Measurements from ENCODE around the gene NTM. TPM values are rescaled to one million over a fixed set of nuclear protein-coding genes. Genes with fewer than 3 reads are reported as not detected.

The NTM gene
- total RNA-seq, 2 experiments from 2014 or later = not detected

- CTCF ChIA-PET = no interaction called here
- H3K4me1 Mint-ChIP-seq = no peaks in the 10 kb centered on the region
Measured at GRCh38 chr11:132078264-132079076, 708.1 kb downstream of the NTM start.

GRCh38 chr11:132080127-132080526, 709.7 kb downstream of the NTM start:
- DNase-seq = no peak
- H3K4me1 Mint-ChIP-seq = no peaks in the 10 kb centered on the region
- ChIA-PET POLR2A (no interaction called here), CTCF (no interaction called here)
- H3K4me3 Mint-ChIP-seq = no peak overlapping the region
- H3K27ac Mint-ChIP-seq = no peak overlapping the region
- H3K27me3 Mint-ChIP-seq = no peaks in the 10 kb centered on the region
- peaks cover 4% of the 10 kb centered on the region for H3K9me3 Mint-ChIP-seq
- H3K36me3 Mint-ChIP-seq (ENCODE audit: low read depth) = no peaks in the 10 kb centered on the region

More at GRCh38 chr11:132078264-132079076, 708.1 kb downstream of the NTM start:
- Mint-ChIP-seq H3K36me3 (ENCODE audit: low read depth) (no peaks in the 10 kb centered on the region), H3K4me3 (no peak overlapping the region), H3K27ac (no peak overlapping the region), H3K9me3 (peaks cover 4% of the 10 kb centered on the region), H3K27me3 (no peaks in the 10 kb centered on the region)
- POLR2A ChIA-PET = no interaction called here
- DNase-seq = no peak

DNA sequence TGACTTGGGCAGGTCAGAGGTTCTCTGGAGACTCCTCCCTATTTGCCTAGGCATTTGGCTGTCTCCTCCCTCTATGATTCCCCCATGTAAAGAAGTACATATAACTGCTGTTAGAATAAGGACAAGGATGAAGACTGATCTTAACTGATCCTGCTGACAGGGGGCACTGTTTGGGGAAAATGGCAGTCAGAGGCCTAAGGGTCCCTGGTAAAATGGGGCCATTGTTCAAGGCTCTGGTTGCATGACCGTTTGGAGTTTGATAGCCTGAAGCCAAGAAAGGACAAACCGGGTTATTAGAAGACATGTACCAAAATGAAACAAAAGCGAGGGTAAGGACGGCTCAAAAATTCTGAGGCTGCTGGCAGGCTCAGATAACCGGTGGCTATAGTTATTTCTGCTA, 712.2 kb downstream of the NTM start:
- Mint-ChIP-seq H3K4me3 (no peak overlapping the region), H3K4me1 (no peaks in the 10 kb centered on the region), H3K36me3 (ENCODE audit: low read depth) (no peaks in the 10 kb centered on the region), H3K27me3 (no peaks in the 10 kb centered on the region), H3K9me3 (peaks cover 11% of the 10 kb centered on the region), H3K27ac (no peak overlapping the region)
- ChIA-PET POLR2A (no interaction called here), CTCF (no interaction called here)
- DNase-seq = no peak

- DNase-seq = no peak
- no peaks in the 10 kb centered on the region for H3K36me3 Mint-ChIP-seq (ENCODE audit: low read depth)
- H3K4me1 Mint-ChIP-seq = no peaks in the 10 kb centered on the region
- H3K27me3 Mint-ChIP-seq = no peaks in the 10 kb centered on the region
- H3K4me3 Mint-ChIP-seq = no peak overlapping the region
- ChIA-PET CTCF (no interaction called here), POLR2A (interaction anchor here (1.0 kb wide), 1 partner anchor 17 kb away, joined by 3 read pairs; no protein-coding TSS in a partner anchor)
- H3K9me3 Mint-ChIP-seq = peaks cover 12% of the 10 kb centered on the region
- no peak overlapping the region for H3K27ac Mint-ChIP-seq
Measured at GRCh38 chr11:132084433-132084832, 714.0 kb downstream of the NTM start.

- POLR2A ChIA-PET = no interaction called here
- no peak for DNase-seq
- CTCF ChIA-PET = no interaction called here
- H3K36me3 Mint-ChIP-seq (ENCODE audit: low read depth) = no peaks in the 10 kb centered on the region
- H3K27me3 Mint-ChIP-seq = no peaks in the 10 kb centered on the region
- H3K4me3 Mint-ChIP-seq = no peak overlapping the region
- no peak overlapping the region for H3K27ac Mint-ChIP-seq
- peaks cover 15% of the 10 kb centered on the region for H3K9me3 Mint-ChIP-seq
- H3K4me1 Mint-ChIP-seq = no peaks in the 10 kb centered on the region
Measured at GRCh38 chr11:132087148-132087547, 716.7 kb downstream of the NTM start.

DNA sequence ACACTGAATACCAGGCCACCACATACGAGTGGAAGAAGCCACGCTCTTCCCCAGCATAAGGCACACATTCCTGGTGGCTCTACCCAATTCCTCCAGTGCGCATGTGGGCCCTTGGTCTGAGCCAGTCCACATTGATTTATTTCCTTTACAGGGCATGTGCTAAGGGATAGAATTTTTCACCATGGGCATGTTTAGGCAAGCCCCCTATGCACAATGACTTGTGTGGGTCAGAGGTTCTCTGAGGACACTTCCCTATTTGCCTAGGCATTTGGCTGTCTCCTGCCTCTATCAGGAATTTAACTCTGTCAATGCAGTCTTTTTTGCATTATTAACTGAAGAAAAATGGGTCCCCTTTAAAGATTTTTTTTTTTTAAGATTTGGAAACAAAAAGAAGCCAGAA, 718.1 kb downstream of the NTM start:
- no peaks in the 10 kb centered on the region for H3K27me3 Mint-ChIP-seq
- no peak overlapping the region for H3K27ac Mint-ChIP-seq
- peaks cover 13% of the 10 kb centered on the region for H3K9me3 Mint-ChIP-seq
- H3K36me3 Mint-ChIP-seq (ENCODE audit: low read depth) = no peaks in the 10 kb centered on the region
- POLR2A ChIA-PET = no interaction called here
- CTCF ChIA-PET = no interaction called here
- DNase-seq = no peak
- no peak overlapping the region for H3K4me3 Mint-ChIP-seq
- no peaks in the 10 kb centered on the region for H3K4me1 Mint-ChIP-seq

DNA sequence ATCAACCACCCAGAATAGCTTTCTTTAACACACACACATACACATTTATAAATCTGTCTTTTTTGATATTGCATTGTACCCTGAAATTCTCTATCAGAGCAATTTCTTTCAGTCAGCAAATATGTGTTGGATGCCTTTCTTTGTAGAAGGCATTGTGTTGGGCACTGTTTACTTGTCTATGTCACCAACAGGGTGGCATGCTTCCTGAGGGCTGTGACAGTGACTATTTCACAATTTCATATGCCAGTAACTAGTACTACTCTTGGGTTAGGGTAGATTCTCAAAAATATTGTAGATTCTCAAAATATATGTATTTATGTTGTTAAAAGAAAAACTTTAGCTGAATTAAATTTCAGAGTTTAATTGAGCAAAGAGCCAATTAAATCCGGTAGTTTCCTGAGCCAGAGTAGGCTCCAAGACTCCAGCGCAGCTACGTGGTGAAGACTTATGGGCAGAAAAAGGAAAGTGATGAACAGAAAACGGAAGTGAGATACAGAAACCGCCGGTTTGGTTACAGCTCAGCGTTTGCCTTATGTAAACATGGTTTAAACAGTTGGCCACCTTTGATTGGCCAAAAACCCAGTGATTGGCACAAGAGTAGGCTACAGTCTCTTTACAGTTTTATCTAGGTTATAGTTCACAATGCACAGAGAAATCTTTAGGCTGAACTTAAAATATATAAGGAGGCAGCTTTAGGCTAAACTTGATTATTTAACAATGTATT, 723.3 kb downstream of the NTM start:
- H3K36me3 Mint-ChIP-seq (ENCODE audit: low read depth) = no peaks in the 10 kb centered on the region
- H3K9me3 Mint-ChIP-seq = peaks cover 5% of the 10 kb centered on the region
- H3K27me3 Mint-ChIP-seq = no peaks in the 10 kb centered on the region
- no peak for DNase-seq
- H3K4me3 Mint-ChIP-seq = no peak overlapping the region
- H3K4me1 Mint-ChIP-seq = no peaks in the 10 kb centered on the region
- H3K27ac Mint-ChIP-seq = no peak overlapping the region
- ChIA-PET CTCF (no interaction called here), POLR2A (no interaction called here)

GRCh38 chr11:132094598-132094997, 724.2 kb downstream of the NTM start:
- Mint-ChIP-seq H3K4me1 (no peaks in the 10 kb centered on the region), H3K9me3 (peaks cover 5% of the 10 kb centered on the region), H3K27ac (no peak overlapping the region), H3K4me3 (no peak overlapping the region), H3K36me3 (ENCODE audit: low read depth) (no peaks in the 10 kb centered on the region), H3K27me3 (no peaks in the 10 kb centered on the region)
- ChIA-PET POLR2A (no interaction called here), CTCF (no interaction called here)
- no peak for DNase-seq

GRCh38 chr11:132095230-132096131, 725.1 kb downstream of the NTM start:
- H3K27me3 Mint-ChIP-seq = no peaks in the 10 kb centered on the region
- DNase-seq = no peak
- H3K4me1 Mint-ChIP-seq = no peaks in the 10 kb centered on the region
- no peaks in the 10 kb centered on the region for H3K36me3 Mint-ChIP-seq (ENCODE audit: low read depth)
- ChIA-PET POLR2A (no interaction called here), CTCF (no interaction called here)
- H3K4me3 Mint-ChIP-seq = no peak overlapping the region
- no peak overlapping the region for H3K27ac Mint-ChIP-seq
- peaks cover 5% of the 10 kb centered on the region for H3K9me3 Mint-ChIP-seq

DNA sequence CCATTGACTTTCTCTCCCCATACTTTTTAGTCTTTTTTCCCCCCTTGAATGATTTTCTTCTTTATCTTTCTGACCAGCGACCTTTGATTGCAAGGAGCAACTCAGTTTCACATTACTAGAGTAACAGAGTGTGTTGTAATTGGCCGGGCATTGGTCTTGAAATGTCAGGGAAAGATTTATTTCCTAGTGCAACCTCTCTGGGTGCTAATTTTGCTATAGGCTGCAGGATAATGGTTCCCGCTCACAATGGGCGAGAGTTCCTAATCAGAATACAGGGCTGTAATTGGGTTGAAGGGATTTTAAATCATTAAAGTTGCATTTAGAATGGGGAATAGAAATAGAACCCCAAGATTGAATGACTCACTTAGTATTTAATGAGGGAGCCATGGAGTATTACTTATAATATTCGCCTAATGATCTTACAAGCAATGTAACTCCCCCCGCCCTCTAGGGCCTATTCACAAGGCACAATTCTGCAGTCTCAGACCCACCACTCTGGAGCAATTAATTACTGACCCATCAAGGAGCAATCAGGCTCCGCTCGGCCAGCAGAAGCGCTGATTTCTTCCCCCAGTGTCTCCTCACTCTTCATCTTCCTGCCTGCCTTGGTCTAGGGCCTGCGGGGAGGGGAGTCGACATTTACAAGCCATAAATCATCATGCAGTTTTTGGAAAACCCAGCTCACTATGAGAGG, 725.9 kb downstream of the NTM start:
- Mint-ChIP-seq H3K27me3 (no peaks in the 10 kb centered on the region), H3K36me3 (ENCODE audit: low read depth) (no peaks in the 10 kb centered on the region), H3K4me3 (no peak overlapping the region), H3K27ac (no peak overlapping the region), H3K4me1 (no peaks in the 10 kb centered on the region), H3K9me3 (peaks cover 5% of the 10 kb centered on the region)
- ChIA-PET CTCF (no interaction called here), POLR2A (no interaction called here)
- no peak for DNase-seq

DNA sequence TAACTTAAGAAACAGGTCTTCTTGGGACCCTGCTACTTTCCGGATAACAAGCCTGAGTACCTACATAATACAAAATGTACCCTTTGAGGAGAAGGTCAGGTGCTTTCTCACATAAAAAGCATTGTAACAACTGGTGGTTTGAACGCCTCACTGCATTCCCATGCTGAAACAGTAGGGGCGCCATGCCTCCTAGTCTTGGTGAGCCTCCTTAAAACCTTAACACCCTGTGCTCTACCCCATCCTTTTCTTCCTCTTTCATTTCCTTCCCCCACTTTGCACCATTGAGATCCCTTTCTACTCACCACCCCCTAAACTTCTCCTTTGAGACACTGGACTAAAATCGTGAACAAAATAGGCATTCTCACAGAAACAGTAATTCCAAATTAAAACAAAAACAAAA, 729.3 kb downstream of the NTM start:
- DNase-seq = no peak
- H3K36me3 Mint-ChIP-seq (ENCODE audit: low read depth) = no peaks in the 10 kb centered on the region
- ChIA-PET POLR2A (no interaction called here), CTCF (no interaction called here)
- H3K9me3 Mint-ChIP-seq = peaks cover 4% of the 10 kb centered on the region
- H3K27ac Mint-ChIP-seq = no peak overlapping the region
- H3K4me1 Mint-ChIP-seq = no peaks in the 10 kb centered on the region
- no peaks in the 10 kb centered on the region for H3K27me3 Mint-ChIP-seq
- H3K4me3 Mint-ChIP-seq = no peak overlapping the region

DNA sequence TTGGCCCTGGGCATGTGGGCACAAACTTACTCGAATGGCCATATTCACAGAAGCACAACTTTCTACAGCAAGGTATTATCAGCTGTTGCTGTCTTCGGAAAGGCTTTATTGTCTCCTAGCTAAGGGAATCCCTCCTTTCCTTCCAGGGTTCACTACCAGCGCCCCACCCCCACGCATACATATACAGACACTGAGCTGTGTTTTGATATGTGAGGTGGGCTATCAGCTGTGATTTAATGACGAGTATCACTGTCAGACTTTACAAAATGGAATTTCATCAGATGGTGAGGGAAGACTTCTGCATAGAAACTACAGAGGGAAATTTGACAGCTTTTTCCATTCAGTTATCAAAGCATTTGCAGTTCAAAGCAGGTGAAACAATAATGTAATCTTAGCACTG, 730.2 kb downstream of the NTM start:
- Mint-ChIP-seq H3K4me3 (no peak overlapping the region), H3K4me1 (no peaks in the 10 kb centered on the region), H3K27ac (no peak overlapping the region), H3K36me3 (ENCODE audit: low read depth) (no peaks in the 10 kb centered on the region), H3K9me3 (peaks cover 4% of the 10 kb centered on the region), H3K27me3 (no peaks in the 10 kb centered on the region)
- CTCF ChIA-PET = interaction anchor here (0.7 kb wide), 1 partner anchor 551 kb away, joined by 3 read pairs; no protein-coding TSS in a partner anchor
- POLR2A ChIA-PET = no interaction called here
- DNase-seq = no peak

GRCh38 chr11:132101881-132102280, 731.5 kb downstream of the NTM start:
- no peak for DNase-seq
- H3K36me3 Mint-ChIP-seq (ENCODE audit: low read depth) = no peaks in the 10 kb centered on the region
- H3K27me3 Mint-ChIP-seq = no peaks in the 10 kb centered on the region
- H3K27ac Mint-ChIP-seq = no peak overlapping the region
- H3K4me1 Mint-ChIP-seq = no peaks in the 10 kb centered on the region
- POLR2A ChIA-PET = interaction anchor here (0.7 kb wide), 1 partner anchor 18 kb away, joined by 3 read pairs; no protein-coding TSS in a partner anchor
- CTCF ChIA-PET = no interaction called here
- H3K4me3 Mint-ChIP-seq = no peak overlapping the region
- H3K9me3 Mint-ChIP-seq = peaks cover 4% of the 10 kb centered on the region
